ENCODE measurements around the gene ZFYVE26. TPM values are rescaled to one million over a fixed set of nuclear protein-coding genes. Genes with fewer than 3 reads are reported as not detected.

Gene ZFYVE26
- total RNA-seq, 1 experiment from 2014 or later = 19.9 TPM

DNA sequence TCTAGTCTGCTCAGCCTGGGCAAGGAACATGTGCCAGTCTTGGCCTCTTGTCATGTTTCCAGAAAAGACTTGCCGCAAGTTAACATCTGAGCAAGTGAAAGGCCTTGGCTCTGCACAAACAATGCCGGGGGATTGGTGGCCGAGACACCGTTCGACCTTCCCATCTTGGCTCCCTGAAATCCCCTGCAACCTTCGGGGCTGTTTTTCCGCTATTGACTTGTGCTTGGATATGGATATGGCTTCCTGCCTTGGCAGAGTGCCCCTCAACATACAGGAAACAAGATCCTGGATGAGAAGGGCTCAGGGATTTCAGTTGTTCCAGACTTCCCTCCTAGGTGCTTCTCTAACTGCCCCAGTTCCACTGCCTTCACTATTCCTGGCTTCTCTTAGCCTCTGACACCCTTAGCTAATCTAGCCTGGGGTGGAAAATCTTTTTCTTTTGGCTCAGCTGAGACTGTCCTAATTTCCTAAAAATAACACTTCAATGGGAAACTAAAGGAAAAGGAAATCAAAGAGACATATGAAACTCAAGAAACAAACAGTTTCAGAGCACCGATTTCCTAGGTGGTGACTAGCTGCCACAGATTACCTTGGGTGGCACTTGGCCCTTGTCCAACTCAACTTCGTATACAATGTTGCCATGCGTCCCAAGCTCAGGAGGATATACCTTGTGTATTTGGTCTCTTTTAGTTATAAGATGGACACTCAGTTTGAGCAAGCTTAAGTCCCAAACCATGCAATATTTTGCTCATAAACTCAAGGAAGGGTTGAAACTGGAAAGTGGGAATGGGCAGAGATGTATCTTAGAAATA is 80.8 kb downstream of the ZFYVE26 start:
- no peak overlapping the region for H2BK5ac ChIP-seq (ENCODE audit: insufficient read length, low read length)
- Mint-ChIP-seq H3K4me3 (no peak overlapping the region), H3K4me1 (no peaks in the 10 kb centered on the region), H3K36me3 (ENCODE audit: insufficient read depth in 1 of 3, low read depth in 3 of 3) (no peaks in the 10 kb centered on the region; a peak in 1 of 7 replicates), H3K27ac (no peak overlapping the region), H3K27me3 (ENCODE audit: low read depth) (no peaks in the 10 kb centered on the region), H3K9me3 (no peaks in the 10 kb centered on the region)
- H2BK120ac ChIP-seq (ENCODE audit: low read depth, low read length, poor library complexity, severe bottlenecking) = no peak overlapping the region
- 0 out of 2 replicates have a peak overlapping the region, but pooled peaks have one; percentile 19 for H2BK15ac ChIP-seq (ENCODE audit: low read depth, low read length)
- no peak overlapping the region for H3T11ph ChIP-seq (ENCODE audit: low read length)
- H4K20me1 ChIP-seq (ENCODE audit: control insufficient read depth, insufficient read depth, insufficient read length) = no peaks in the 10 kb centered on the region
- no peak overlapping the region for H4K91ac ChIP-seq (ENCODE audit: insufficient read length, low read depth, low read length)
- no peak overlapping the region for H4K8ac ChIP-seq (replicated peaks; ENCODE audit: insufficient read length, low read depth, low read length)
- H2AK5ac ChIP-seq (ENCODE audit: insufficient read length, low read length) = no peak overlapping the region
- no peak overlapping the region for H3K14ac ChIP-seq (ENCODE audit: insufficient read depth, low read length)
- TF ChIP-seq, protein P1, sequence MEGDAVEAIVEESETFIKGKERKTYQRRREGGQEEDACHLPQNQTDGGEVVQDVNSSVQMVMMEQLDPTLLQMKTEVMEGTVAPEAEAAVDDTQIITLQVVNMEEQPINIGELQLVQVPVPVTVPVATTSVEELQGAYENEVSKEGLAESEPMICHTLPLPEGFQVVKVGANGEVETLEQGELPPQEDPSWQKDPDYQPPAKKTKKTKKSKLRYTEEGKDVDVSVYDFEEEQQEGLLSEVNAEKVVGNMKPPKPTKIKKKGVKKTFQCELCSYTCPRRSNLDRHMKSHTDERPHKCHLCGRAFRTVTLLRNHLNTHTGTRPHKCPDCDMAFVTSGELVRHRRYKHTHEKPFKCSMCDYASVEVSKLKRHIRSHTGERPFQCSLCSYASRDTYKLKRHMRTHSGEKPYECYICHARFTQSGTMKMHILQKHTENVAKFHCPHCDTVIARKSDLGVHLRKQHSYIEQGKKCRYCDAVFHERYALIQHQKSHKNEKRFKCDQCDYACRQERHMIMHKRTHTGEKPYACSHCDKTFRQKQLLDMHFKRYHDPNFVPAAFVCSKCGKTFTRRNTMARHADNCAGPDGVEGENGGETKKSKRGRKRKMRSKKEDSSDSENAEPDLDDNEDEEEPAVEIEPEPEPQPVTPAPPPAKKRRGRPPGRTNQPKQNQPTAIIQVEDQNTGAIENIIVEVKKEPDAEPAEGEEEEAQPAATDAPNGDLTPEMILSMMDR (conservative IDR thresholded peaks at IDR 0.05) = no peak
- no peaks in the 10 kb centered on the region for H3K79me1 ChIP-seq (ENCODE audit: insufficient read depth, low read depth, low read length, poor library complexity, severe bottlenecking)
- H2BK20ac ChIP-seq (ENCODE audit: low read depth, low read length, poor library complexity, severe bottlenecking) = no peak overlapping the region
- H3K23me2 ChIP-seq (ENCODE audit: insufficient read length, low read depth, low read length, poor library complexity, severe bottlenecking) = no peaks in the 10 kb centered on the region
- H3K27ac ChIP-seq (ENCODE audit: insufficient read length, low read depth, low read length) = no peak overlapping the region
- no peak overlapping the region for H3K9ac ChIP-seq (ENCODE audit: extremely low read depth, insufficient read length, low read length)
- H3K9me3 ChIP-seq (ENCODE audit: control insufficient read depth, low read depth, low read length) = no peaks in the 10 kb centered on the region
- H4K5ac ChIP-seq (ENCODE audit: insufficient read length, low read depth, low read length) = no peak overlapping the region
- no peak overlapping the region for H3K23ac ChIP-seq (ENCODE audit: insufficient read length, low read depth, low read length)
- WGBS (ENCODE audit: extremely low coverage, insufficient read length, low lambda C conversion rate) = no CpG with 5 or more reads among the region's 10 CpGs
- H2BK12ac ChIP-seq (ENCODE audit: insufficient read length, low read depth, low read length) = no peak overlapping the region
- no peaks in the 10 kb centered on the region for H3K27me3 ChIP-seq (ENCODE audit: insufficient read depth, low read length)
- no peak overlapping the region for H2AFZ ChIP-seq (ENCODE audit: low read length)
- no peak overlapping the region for H3K56ac ChIP-seq (ENCODE audit: insufficient read length, low read depth, low read length)
- no peak overlapping the region for H3K4ac ChIP-seq (ENCODE audit: low read depth, low read length)
- no peaks in the 10 kb centered on the region for H3K79me2 ChIP-seq (ENCODE audit: insufficient read depth, low read length)
- H3K18ac ChIP-seq (ENCODE audit: insufficient read length, low read depth, low read length) = no peak overlapping the region
- no peaks in the 10 kb centered on the region for H3K4me1 ChIP-seq (ENCODE audit: insufficient read depth, low read length)
- no peak overlapping the region for H3K4me2 ChIP-seq (ENCODE audit: insufficient read depth, insufficient read length, low read length)
- DNase-seq = no peak

All from H9 (cell line).